AG10803 (cell line): ENCODE results near the gene CNP.

ENCODE experiments used
- DNase-seq: peaks from one replicate; pipeline ENCODE4 v3.0.0; 2010; ENCODE audit warnings: low read depth
- H3K4me3 ChIP-seq: 2 replicates; pipeline ENCODE4 v1.5.1; 2011; ENCODE audit warnings: mild to moderate bottlenecking, low read length, control low read depth
- TF ChIP-seq, protein P1 (sequence below): conservative IDR thresholded peaks from 2 replicates; pipeline ENCODE4 v1.5.1; 2011; ENCODE audit warnings: mild to moderate bottlenecking, low read length, control low read depth, inconsistent platforms

The CNP gene

DNA sequence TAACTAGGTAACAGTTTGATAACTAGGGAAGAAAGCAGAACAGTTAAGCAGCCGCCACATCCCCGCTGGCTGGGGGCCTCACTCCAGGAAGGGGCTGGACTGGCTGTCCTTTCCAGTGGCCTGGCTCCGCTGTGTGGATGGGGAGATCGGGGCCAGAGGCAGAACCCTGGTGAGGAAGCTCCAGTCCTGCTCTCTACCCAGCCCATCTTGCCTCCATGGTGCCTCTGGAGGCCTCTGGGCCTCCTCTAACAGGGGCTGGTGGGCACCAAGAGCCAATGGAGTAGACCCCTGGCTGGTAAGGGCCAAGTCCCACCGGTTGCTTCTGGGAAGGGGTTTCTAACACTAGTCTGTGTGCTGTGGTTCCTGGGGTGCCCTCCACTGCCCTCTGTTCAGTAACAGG lies 8.1 kb downstream of the CNP start:
- no peak overlapping the region for H3K4me3 ChIP-seq
- TF ChIP-seq, protein P1, sequence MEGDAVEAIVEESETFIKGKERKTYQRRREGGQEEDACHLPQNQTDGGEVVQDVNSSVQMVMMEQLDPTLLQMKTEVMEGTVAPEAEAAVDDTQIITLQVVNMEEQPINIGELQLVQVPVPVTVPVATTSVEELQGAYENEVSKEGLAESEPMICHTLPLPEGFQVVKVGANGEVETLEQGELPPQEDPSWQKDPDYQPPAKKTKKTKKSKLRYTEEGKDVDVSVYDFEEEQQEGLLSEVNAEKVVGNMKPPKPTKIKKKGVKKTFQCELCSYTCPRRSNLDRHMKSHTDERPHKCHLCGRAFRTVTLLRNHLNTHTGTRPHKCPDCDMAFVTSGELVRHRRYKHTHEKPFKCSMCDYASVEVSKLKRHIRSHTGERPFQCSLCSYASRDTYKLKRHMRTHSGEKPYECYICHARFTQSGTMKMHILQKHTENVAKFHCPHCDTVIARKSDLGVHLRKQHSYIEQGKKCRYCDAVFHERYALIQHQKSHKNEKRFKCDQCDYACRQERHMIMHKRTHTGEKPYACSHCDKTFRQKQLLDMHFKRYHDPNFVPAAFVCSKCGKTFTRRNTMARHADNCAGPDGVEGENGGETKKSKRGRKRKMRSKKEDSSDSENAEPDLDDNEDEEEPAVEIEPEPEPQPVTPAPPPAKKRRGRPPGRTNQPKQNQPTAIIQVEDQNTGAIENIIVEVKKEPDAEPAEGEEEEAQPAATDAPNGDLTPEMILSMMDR = no peak
- no peak for DNase-seq

DNA sequence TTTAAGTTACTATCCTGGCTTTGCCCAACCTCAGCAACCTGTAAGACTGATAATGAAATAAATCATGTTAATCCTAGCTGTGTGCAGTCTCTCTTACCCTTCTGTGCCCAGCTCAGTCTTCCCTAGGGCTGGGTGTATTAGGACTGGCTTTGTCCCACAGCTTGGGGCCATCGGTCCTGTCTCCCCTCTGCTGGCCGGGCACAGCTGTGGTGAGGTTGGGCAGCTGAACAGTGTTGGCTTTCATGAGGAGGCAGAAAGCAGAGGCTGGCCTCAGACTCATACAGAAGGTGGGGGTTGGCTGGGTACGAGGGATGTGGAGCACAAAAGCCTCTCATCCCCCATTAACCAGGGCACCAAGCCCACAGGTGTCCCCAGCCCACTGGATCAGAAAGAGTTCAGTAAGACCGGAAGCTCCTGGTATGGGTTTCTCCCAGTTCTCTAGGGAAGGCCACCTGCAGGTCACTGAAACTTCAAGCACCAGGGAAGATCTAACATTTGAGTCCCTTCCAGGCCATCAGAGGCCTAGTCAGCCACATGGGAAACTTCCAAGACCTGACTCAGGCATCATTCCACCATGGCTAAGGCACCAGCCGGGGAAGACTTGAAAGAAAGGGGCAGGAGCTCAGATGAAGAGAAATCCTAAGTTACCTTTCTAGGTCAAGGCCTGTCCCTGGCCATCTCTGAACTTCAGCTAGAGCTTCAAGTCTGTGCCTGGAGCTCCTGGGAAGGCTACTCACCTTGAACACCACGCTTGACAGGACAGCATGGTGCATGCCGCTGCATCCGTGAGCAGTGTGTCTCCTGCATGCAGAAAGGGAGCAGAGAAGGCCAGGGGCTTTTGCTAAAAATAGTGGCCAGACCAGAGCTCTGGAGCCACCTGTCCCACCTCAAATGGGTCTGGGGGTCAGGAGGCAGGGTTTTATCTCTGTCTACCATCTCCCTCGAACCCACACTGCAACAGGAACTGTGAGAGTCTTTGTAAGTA lies 8.8 kb downstream of the CNP start:
- peak; percentile 68 for DNase-seq
- H3K4me3 ChIP-seq = no peak overlapping the region
- TF ChIP-seq, protein P1 = no peak

DNA sequence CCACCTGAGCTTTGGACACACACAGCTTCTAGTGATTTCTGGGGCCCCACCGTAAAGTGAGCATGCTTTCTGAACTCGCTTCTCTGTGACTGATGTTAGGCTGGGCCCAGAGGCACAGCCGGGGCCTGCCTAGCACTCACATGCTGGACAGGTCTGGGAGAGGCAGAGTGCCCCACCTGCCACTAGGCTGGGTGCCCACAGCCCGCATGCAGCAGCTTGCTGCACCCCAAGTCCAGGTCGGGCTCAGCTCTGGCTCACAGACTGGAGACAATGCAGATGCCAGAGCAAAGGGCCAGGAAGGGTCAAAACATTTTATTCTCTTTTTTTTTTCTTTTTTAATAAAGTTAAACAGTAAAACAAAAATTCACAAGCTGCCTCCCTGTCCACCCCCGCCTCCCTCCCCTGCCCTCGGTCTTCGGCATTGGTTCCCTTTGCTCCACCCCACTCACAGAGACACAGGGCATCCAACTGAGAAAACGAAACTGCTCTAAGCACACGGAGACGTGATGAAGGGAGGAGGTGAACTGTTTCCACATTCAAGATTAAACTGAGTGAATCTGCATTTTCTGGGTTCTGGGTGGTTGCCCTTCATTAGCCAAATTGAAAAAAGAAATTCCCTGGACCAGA lies 9.7 kb downstream of the CNP start:
- H3K4me3 ChIP-seq = no peak overlapping the region
- DNase-seq = peak; percentile 47
- TF ChIP-seq, protein P1 = no peak

DNA sequence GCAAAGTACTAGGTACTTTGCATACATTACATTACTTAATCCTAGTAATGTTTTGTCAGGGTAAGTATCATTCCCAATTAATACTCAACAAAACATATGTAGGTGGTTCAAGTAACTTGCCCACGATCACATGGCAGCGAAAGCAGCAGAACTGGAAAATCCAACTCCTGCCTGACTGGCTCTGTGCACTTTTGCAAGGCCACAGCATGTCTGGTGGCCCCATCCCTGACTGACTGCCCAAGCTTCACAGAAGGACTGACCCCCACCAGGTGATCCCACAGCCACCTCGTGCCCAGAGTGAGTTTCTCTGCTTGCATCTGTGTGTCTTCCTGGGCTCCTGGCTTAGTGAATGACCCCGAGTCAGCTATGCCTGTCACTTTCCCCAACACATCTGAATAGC lies 11.4 kb downstream of the CNP start:
- no peak for DNase-seq
- H3K4me3 ChIP-seq = no peak overlapping the region
- TF ChIP-seq, protein P1 = no peak

DNA sequence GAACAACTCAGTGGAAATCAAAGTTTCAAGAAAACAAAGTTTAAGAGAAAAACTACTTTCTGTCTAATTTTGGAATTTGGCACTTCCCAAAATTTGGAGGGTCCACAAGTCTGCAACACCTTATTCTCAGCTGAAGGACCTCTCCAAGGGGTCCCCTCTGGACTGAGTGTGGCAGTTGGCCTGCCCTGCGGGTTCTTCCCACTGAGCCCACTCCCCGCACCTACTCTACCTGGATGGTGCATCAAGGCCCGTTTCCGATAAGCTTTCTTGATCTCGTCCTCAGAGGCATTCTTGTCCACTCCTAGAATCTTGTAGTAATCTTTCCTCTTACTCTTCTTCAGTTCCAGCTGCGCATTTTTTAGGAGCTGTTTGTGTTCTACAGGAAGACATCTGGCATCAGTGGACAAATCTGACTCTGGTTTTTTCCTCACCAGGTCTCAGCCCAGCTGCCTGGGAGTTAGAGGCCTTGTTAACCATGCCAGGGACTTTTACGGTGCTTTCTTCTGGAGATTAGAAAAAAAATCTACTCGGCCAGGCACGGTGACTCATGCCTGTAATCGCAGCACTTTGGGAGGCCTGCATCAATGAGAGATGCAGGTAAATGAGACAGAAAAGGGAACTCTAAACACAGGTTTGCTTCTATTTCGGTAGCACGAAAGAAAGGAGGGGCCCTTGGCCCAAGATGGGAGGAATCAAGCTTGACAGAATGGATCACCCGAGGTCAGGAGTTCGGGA lies 15.6 kb downstream of the CNP start:
- TF ChIP-seq, protein P1 = no peak
- H3K4me3 ChIP-seq = no peak overlapping the region
- DNase-seq = no peak

DNA sequence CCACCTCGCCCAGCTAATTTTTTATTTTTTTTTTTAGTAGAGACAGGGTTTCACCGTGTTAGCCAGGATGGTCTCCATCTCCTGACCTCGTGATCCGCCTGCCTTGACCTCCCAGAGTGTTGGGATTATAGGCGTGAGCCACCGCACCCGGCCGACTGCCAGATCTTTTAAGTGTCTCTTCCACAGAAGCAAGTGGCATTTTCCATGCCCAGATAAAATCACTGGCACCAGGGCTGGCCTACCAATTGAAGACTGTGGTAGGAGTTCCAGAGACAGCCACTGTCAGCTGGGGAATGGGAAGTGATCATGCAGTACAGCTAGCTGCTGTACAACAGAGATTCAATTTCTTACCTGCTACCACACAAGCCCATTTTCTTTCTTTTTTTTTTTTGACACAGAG lies 17.9 kb downstream of the CNP start:
- TF ChIP-seq, protein P1 = no peak
- no peak overlapping the region for H3K4me3 ChIP-seq
- no peak for DNase-seq
